Neural crest cell (in vitro differentiated cells): ENCODE results near the gene HMGCL. TPM values are rescaled to one million over a fixed set of nuclear protein-coding genes. Genes with fewer than 3 reads are reported as not detected.
"Not testable (repeated sequence)": the region's sequence is repeated elsewhere in the genome, so short reads cannot be mapped to it uniquely, and the experiment has no call there.

Source experiments
- DNase-seq: peaks from one replicate; pipeline ENCODE4 v3.0.0; 2021; ENCODE audit warnings: low read depth, mixed read lengths, low spot score
- H3K27ac Mint-ChIP-seq: one replicate; pipeline ENCODE4 v1.8.0; 2021; ENCODE audit warnings: mild to moderate bottlenecking, mixed read lengths; ENCODE audit not compliant: unreplicated experiment
- H3K27me3 Mint-ChIP-seq: 2 replicates; pipeline ENCODE4 v1.8.0; 2021; ENCODE audit warnings: low read depth, mild to moderate bottlenecking, mixed read lengths
- H3K36me3 Mint-ChIP-seq: 2 replicates; pipeline ENCODE4 v1.8.0; 2021; ENCODE audit warnings: low read depth, mild to moderate bottlenecking, mixed read lengths
- H3K4me1 Mint-ChIP-seq: 2 replicates; pipeline ENCODE4 v1.8.0; 2021; ENCODE audit warnings: mixed read lengths
- H3K4me3 Mint-ChIP-seq: one replicate; pipeline ENCODE4 v1.8.0; 2021; ENCODE audit warnings: mild to moderate bottlenecking, mixed read lengths
- H3K9me3 Mint-ChIP-seq: 2 replicates; pipeline ENCODE4 v1.8.0; 2021; ENCODE audit warnings: mixed read lengths
- total RNA-seq: library from RNA; stranded (reverse); gene quantifications from 2 replicates; pipeline ENCODE4 v1.2.1, GENCODE V29; 2021
- TF ChIP-seq, protein P1 (sequence below): fragments of 200-600 bp; sonication (generic); conservative IDR thresholded peaks from 2 replicates; pipeline ENCODE4 v1.5.0; 2021; ENCODE audit warnings: antibody characterized with exemption, mild to moderate bottlenecking

Gene HMGCL
- total RNA-seq, 1 donor from 2014 or later = 17.4 TPM

DNA sequence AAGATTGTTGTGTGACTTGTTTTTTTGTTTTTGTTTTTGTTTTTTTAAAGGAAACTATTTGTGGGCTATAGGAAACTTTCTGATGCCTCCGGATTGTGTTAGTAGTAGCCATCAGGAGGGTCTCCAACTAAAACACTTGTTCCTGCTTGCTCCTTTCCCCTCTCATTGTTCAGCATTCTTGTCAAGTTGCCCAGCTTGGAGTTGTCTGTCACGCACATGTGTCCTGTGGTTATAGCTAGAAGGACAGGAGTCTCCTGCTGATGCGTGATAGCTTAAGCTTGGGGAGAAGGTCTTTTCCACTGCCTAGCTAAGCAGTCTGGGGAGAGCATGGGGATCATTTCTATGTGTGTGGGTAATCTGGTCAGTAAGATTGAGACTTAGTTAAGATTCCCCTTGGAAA, 37.5 kb downstream of the HMGCL start:
- H3K9me3 Mint-ChIP-seq = no peaks in the 10 kb centered on the region
- H3K4me3 Mint-ChIP-seq = peak overlapping the region; percentile 65
- H3K36me3 Mint-ChIP-seq = peaks cover 15% of the 10 kb centered on the region
- H3K27ac Mint-ChIP-seq = peak overlapping the region; percentile 72
- H3K4me1 Mint-ChIP-seq = peaks cover 18% of the 10 kb centered on the region
- TF ChIP-seq, protein P1, sequence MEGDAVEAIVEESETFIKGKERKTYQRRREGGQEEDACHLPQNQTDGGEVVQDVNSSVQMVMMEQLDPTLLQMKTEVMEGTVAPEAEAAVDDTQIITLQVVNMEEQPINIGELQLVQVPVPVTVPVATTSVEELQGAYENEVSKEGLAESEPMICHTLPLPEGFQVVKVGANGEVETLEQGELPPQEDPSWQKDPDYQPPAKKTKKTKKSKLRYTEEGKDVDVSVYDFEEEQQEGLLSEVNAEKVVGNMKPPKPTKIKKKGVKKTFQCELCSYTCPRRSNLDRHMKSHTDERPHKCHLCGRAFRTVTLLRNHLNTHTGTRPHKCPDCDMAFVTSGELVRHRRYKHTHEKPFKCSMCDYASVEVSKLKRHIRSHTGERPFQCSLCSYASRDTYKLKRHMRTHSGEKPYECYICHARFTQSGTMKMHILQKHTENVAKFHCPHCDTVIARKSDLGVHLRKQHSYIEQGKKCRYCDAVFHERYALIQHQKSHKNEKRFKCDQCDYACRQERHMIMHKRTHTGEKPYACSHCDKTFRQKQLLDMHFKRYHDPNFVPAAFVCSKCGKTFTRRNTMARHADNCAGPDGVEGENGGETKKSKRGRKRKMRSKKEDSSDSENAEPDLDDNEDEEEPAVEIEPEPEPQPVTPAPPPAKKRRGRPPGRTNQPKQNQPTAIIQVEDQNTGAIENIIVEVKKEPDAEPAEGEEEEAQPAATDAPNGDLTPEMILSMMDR = no peak
- peaks cover 3% of the 10 kb centered on the region for H3K27me3 Mint-ChIP-seq
- no peak for DNase-seq

- no peak for DNase-seq
- Mint-ChIP-seq H3K9me3 (no peaks in the 10 kb centered on the region), H3K27ac (no peak overlapping the region), H3K4me3 (no peak overlapping the region), H3K4me1 (peaks cover 5% of the 10 kb centered on the region), H3K27me3 (no peaks in the 10 kb centered on the region), H3K36me3 (peaks cover 20% of the 10 kb centered on the region)
- TF ChIP-seq, protein P1 = no peak
These were observed 40.4 kb downstream of the HMGCL start for GRCh38 chr1:23784846-23785245.

GRCh38 chr1:23783141-23783540, 42.1 kb downstream of the HMGCL start:
- not testable (repeated sequence) for DNase-seq, H3K9me3 Mint-ChIP-seq, H3K27me3 Mint-ChIP-seq, H3K27ac Mint-ChIP-seq
- peak overlapping the region; percentile 77 for H3K4me3 Mint-ChIP-seq
- peaks cover 19% of the 10 kb centered on the region for H3K36me3 Mint-ChIP-seq
- peaks cover 14% of the 10 kb centered on the region for H3K4me1 Mint-ChIP-seq

- Mint-ChIP-seq H3K27ac (no peak overlapping the region), H3K4me3 (peak overlapping the region; percentile 88), H3K4me1 (peaks cover 26% of the 10 kb centered on the region), H3K36me3 (peaks cover 5% of the 10 kb centered on the region), H3K27me3 (no peaks in the 10 kb centered on the region), H3K9me3 (no peaks in the 10 kb centered on the region)
- DNase-seq = no peak
- TF ChIP-seq, protein P1 = no peak
These were observed 45.3 kb downstream of the HMGCL start for GRCh38 chr1:23779826-23780371.

DNA sequence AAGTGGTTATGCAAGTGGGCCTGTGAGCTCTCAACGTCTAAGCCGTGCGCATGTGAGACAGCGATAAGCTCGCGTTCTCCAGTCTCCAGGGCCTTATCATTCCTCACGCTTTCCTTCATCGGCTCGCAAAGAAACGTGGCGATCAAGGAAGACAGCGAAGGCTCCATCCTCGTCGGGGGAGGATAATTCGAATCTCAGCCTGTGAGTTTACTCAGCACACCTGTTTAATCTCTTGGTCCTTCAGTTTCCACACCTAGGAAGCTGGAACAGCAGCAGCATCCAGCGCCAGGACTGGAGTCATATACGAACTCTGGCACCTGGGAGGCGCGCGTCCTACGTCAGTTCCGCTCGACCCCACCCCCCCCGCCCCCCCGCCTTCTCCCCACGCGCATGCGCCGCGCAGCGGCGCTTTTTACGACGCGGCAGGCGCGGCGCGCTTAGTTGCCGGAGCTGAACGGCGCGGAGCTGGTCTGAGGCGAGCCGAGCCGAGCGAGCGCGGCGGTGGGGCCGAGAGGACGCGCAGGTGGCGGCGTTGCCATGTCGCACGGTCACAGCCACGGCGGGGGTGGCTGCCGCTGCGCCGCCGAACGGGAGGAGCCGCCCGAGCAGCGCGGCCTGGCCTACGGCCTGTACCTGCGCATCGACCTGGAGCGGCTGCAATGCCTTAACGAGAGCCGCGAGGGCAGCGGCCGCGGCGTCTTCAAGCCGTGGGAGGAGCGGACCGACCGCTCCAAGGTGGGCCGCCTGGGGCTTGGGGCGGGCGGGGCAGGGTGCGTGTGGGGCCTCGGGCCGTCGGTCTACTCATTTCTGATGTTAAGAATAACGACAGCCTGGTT, 47.0 kb downstream of the HMGCL start, which contains the start of gene PITHD1:
Gene PITHD1, plus strand, starts transcription at position 440 of the 836 bp plus-strand sequence. Its CDS starts 98 bp downstream, at position 538.
- no peaks in the 10 kb centered on the region for H3K27me3 Mint-ChIP-seq
- TF ChIP-seq, protein P1 = no peak
- no peaks in the 10 kb centered on the region for H3K9me3 Mint-ChIP-seq
- peaks cover 26% of the 10 kb centered on the region for H3K4me1 Mint-ChIP-seq
- peak within 1 kb of the TSS; percentile 97 for H3K27ac Mint-ChIP-seq
- peak; percentile 65 for DNase-seq
- H3K4me3 Mint-ChIP-seq = peak within 1 kb of the TSS; percentile 94
- peaks cover 5% of the 10 kb centered on the region for H3K36me3 Mint-ChIP-seq

DNA sequence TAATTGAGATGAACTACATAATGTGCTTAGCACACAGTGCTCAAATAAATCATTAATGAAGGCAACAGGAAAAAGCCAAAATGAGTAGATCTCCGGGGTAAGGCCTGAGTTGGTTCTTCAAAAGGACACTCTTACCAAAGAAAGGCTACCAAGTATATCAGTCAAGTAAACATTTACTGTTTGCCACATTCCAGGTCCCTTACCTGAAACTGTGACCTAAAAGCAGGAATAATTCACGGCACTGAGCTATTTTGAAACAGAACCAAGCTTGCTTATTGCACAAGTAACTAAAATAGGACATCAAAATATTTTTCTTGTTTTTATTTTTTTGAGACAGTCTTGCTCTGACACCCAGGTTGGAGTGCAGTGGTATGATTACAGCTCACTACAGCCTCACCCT, 49.0 kb downstream of the HMGCL start:
- DNase-seq = no peak
- Mint-ChIP-seq H3K27me3 (no peaks in the 10 kb centered on the region), H3K9me3 (no peaks in the 10 kb centered on the region), H3K4me1 (peaks cover 26% of the 10 kb centered on the region), H3K4me3 (peak overlapping the region; percentile 94), H3K27ac (no peak overlapping the region), H3K36me3 (no peaks in the 10 kb centered on the region)
- TF ChIP-seq, protein P1 = no peak
